A549 treated with GW870086 at 1 μM for 4 hours (cell line): ENCODE measurements around the gene INO80E. TPM values are rescaled to one million over a fixed set of nuclear protein-coding genes. Genes with fewer than 3 reads are reported as not detected.

ENCODE experiments used
- total RNA-seq: library from RNA; stranded (reverse); fragments of 200-300 nt; extraction: Qiagen RNA extraction; gene quantifications from 5 replicates; pipeline ENCODE4 v1.2.3, GENCODE V29; 2022; ENCODE audit warnings: low read depth

INO80E gene, protein sequence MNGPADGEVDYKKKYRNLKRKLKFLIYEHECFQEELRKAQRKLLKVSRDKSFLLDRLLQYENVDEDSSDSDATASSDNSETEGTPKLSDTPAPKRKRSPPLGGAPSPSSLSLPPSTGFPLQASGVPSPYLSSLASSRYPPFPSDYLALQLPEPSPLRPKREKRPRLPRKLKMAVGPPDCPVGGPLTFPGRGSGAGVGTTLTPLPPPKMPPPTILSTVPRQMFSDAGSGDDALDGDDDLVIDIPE
- 95.8 to 108 TPM (median 104 TPM) in 5 replicates for total RNA-seq

DNA sequence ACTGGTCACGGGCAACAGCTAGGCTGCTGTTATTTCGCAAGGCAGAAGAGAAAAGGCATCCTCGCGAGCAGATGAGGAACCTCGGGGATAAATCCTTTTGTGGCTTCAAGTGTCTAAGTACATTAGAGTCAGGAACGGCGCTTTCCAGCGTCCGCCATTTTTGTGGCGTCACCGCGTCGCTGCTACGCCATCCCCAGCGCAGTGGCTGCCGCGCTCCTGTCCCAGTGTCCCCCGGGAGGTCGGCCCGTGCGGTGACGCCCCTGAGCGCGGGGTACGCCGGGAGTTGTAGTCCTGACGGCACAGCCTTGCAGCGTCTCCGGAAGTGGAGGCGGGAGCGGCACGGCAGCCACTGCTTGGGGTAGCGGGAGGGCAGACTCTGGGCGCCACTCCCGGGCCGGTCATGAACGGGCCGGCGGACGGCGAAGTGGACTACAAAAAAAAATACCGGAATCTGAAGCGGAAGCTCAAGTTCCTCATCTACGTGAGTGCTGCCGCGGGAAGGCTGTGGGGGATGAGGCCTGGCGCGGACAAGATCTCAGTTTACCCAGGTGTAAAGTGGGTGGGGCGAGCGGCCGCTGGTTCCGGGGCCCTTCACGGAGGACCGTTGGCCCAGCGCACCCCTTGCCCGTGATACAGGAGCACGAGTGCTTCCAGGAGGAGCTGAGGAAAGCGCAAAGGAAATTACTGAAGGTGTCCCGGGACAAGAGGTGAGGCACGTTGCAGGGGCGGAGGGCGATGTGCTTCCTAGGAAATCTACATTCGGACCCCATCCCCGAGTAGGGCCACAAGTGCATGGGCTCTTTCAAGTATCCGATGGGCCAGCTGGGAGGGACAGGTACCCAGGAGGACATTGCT is at the start of gene INO80E:
Gene INO80E (plus strand): TSS at position 331 of the 855 bp plus-strand sequence. CDS start 70 bp downstream, at position 401.

GRCh38 chr16:29961479-29962343 is 34.3 kb upstream of the INO80E start, which contains the start of gene TMEM219:
TSS of gene TMEM219 (plus strand) at chr16:29962079. CDS start at chr16:29963144, 1,065 bp downstream.

GRCh38 chr16:29973384-29974246 is 22.4 kb upstream of the INO80E start, which contains the start of gene TAOK2:
TSS of gene TAOK2 (plus strand) at chr16:29973868. CDS start at chr16:29977773, 3,905 bp downstream.

DNA sequence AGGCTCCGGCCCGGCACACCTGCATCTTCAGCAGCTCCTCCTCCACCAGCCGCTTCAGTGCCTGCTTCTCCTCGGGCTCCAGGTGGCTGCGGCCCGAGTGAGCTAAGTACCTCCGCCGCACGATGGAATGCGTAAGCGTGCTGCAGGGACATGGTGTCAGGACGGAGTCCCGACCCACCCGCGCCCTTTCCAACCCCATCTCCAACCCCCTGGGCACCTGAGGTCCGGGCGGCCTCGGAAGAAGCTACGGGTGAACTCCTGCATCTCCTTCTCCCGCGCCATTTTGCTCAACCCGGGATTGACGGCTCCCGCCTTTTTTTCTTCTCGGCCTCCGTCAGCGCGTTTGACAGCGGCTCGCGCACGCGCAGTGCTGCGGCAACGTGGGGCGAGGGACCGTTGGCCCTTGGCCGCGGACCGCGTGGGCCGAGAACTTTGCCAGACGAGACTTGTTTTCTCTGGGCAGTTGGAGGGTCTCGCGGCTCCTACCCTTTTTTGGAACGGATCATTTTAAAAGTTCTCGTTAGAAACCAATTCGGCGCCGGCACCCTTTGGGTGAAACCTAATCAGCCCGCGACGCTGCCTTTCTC is 624 bp upstream of the INO80E start, which contains the start of gene HIRIP3:
Gene HIRIP3 (minus strand): TSS at position 294 of the 587 bp plus-strand sequence. CDS start 12 bp downstream, at position 282.

DNA sequence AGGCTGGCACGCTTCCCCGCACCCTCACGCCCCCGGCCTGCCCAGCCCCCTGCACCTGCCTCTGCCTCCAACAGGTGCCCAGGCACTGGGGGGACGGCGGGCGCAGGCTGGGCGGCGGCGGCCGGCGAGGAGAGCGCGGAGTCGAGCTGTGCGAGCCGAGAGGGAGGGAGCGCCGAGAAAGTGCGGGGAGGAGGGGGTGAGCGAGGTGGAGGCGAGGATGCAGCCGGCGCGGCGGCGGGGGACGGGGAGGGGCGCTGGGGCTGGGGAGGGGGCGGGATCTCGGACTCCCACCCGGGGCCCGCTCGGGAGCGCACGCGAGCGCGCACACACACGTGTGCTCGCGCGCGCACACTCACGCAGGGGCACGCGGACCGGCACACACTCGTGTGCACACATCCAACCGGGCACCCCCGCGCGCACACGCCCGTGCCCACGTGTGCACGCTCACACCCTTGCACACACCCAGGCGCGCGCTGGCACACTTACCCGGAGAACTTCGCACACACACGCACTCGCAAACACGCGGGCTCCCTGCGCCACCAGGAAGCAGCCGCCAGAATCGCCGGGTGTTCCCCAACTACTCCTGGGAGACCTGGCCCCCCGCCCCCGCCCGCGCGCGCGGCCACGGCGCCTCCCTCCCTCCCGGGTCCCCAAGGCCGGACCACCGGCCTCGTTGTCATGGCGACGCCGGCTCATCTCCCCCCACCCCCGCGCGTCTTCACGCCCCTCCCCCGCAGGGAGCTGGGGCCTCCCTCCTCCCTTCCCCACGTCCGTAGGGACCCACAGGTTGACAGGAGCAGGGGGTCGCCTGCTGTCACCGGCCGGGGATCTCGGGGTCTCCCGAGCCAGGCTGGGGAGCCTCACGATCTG is 15.0 kb downstream of the INO80E start, which contains the start of gene DOC2A:
Gene DOC2A (minus strand): TSS at position 184 of the 870 bp plus-strand sequence. CDS start 805 bp downstream, outside the sequence.

GRCh38 chr16:30022887-30023286 is 26.8 kb downstream of the INO80E start, which contains the start of gene C16orf92:
TSS of gene C16orf92 (plus strand) at chr16:30023198. CDS start at chr16:30023341, 143 bp downstream.

DNA sequence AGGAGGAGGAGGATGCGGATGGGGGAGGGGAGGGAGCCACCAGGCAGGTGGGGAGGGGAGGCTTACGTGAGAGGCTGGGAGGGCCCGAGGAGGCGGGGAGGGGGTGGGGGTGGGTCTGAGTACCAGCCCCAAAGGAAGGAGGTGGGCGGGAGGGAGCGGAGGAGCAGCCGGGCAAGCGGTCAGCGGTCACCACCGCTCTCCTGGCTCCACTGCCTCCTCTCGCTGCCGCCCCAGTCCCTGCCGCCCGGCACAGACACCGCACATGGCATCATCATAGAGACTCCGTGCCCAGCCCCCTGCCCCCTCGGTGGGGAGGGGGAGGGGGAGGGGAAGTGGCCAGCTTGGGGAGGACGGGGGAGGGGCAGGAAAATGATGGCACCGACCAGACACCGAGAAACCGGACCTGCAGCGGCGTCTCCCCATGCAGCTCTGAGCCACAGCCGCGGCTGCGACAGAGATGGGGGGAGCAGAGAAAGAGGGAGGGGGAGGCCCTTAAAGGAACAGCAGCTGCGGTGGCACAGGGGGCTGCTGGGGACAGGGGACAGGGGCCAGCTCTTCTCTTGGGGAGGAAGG is 34.9 kb downstream of the INO80E start, which contains the start of gene TLCD3B:
Gene TLCD3B (minus strand): TSS at position 431 of the 573 bp plus-strand sequence. CDS start 744 bp downstream, outside the sequence.

Other genes with a start within 250 kb of the INO80E start
- not detected in 5 replicates for gene ZG16, start 218.0 kb upstream of the INO80E start, total RNA-seq
- 78.8 to 94.4 TPM (median 85.8 TPM) in 5 replicates for gene KIF22, start 205.5 kb upstream of the INO80E start, total RNA-seq
- 131 to 168 TPM (median 160 TPM) in 5 replicates for gene MAZ, start 189.7 kb upstream of the INO80E start, total RNA-seq
- 0.18 to 0.44 TPM (median 0.31 TPM) in 5 replicates for gene PRRT2, start 184.0 kb upstream of the INO80E start, total RNA-seq
- 36.8 to 45.5 TPM (median 40.2 TPM) in 5 replicates for gene PAGR1, start 180.1 kb upstream of the INO80E start, total RNA-seq
- 123 to 143 TPM (median 140 TPM) in 5 replicates for gene MVP, start 175.8 kb upstream of the INO80E start, total RNA-seq
- 63.2 to 92.0 TPM (median 89.5 TPM) in 5 replicates for gene CDIPT, start 133.0 kb upstream of the INO80E start, total RNA-seq
- 17.0 to 21.8 TPM (median 20.7 TPM) in 5 replicates for gene SEZ6L2, start 96.7 kb upstream of the INO80E start, total RNA-seq
- 15.9 to 27.5 TPM (median 23.8 TPM) in 5 replicates for gene ASPHD1, start 95.8 kb upstream of the INO80E start, total RNA-seq
- gene KCTD13, start 70.0 kb upstream of the INO80E start, total RNA-seq = 12.0 to 15.6 TPM (median 15.4 TPM) in 5 replicates
- 81.2 to 101 TPM (median 94.7 TPM) in 5 replicates for gene TMEM219, start 34.2 kb upstream of the INO80E start, total RNA-seq
- 24.7 to 33.4 TPM (median 31.0 TPM) in 5 replicates for gene TAOK2, start 22.4 kb upstream of the INO80E start, total RNA-seq
- gene HIRIP3, start 624 bp upstream of the INO80E start, total RNA-seq = 13.9 to 14.9 TPM (median 14.3 TPM) in 5 replicates
- gene DOC2A, start 14.8 kb downstream of the INO80E start, total RNA-seq = 1.7 to 2.3 TPM (median 1.9 TPM) in 5 replicates
- not detected in 5 replicates for gene C16orf92, start 27.0 kb downstream of the INO80E start, total RNA-seq
- gene TLCD3B, start 35.0 kb downstream of the INO80E start, total RNA-seq = 0.10 to 0.31 TPM (median 0.23 TPM) in 5 replicates
- gene ALDOA, start 69.5 kb downstream of the INO80E start, total RNA-seq = 1,570 to 1,920 TPM (median 1,807 TPM) in 5 replicates
- 125 to 145 TPM (median 144 TPM) in 5 replicates for gene PPP4C, start 79.8 kb downstream of the INO80E start, total RNA-seq
- gene TBX6, start 95.7 kb downstream of the INO80E start, total RNA-seq = 0.13 to 0.25 TPM (median 0.18 TPM) in 5 replicates
- 5.5 to 8.8 TPM (median 8.1 TPM) in 5 replicates for gene YPEL3, start 100.0 kb downstream of the INO80E start, total RNA-seq
- 1.4 to 2.4 TPM (median 2.1 TPM) in 5 replicates for gene GDPD3, start 117.3 kb downstream of the INO80E start, total RNA-seq
- gene MAPK3, start 127.0 kb downstream of the INO80E start, total RNA-seq = 32.6 to 35.7 TPM (median 33.8 TPM) in 5 replicates
- gene CORO1A, start 187.4 kb downstream of the INO80E start, total RNA-seq = 2.2 to 4.3 TPM (median 3.7 TPM) in 5 replicates
- 156 to 240 TPM (median 209 TPM) in 5 replicates for gene BOLA2B, start 197.4 kb downstream of the INO80E start, total RNA-seq
- 7.0 to 14.1 TPM (median 8.1 TPM) in 5 replicates for gene SLX1A, start 197.6 kb downstream of the INO80E start, total RNA-seq
- 5.6 to 8.7 TPM (median 7.3 TPM) in 5 replicates for gene SULT1A3, start 203.0 kb downstream of the INO80E start, total RNA-seq